Endometrial microvascular endothelial cells (primary cell): ENCODE results near the gene GTF2A1. TPM values are rescaled to one million over a fixed set of nuclear protein-coding genes. Genes with fewer than 3 reads are reported as not detected.
"Not testable (repeated sequence)": the region's sequence is repeated elsewhere in the genome, so short reads cannot be mapped to it uniquely, and the experiment has no call there.

Experiments
- in situ Hi-C: cut with HindIII; loops from 2 replicates; pipeline ENCODE4 v1.10.0; 2017; ENCODE audit warnings: low sequenced_read_pairs, low pct_unique_long_range_greater_than_20kb; ENCODE audit errors: inconsistent ontology term
- total RNA-seq: library from RNA; depleted of rRNA; stranded (reverse); fragments of >200 nt; gene quantifications from one replicate; pipeline ENCODE4 v1.2.3, GENCODE V29; 2015; ENCODE audit errors: inconsistent ontology term

Gene GTF2A1
- total RNA-seq, 1 donor from 2014 or later, result 25.3 TPM

DNA sequence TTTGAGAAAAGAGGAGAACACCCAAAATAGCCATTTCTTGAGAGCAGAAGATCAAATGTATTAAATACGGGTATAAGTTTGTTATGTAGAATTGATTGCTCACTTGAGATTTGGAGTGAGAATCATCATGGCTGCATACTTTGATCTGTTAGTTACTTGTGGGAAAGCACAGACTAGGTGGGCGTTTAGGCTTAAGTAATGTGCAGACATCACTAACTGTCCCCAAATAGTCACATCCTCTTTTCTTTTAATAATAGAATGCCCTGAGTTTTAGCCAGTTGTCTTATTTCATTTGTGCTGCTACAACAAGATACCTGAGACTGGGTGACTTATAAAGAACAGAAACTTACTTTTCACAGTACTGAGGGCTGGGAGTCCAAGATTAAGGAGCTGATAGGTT is 14.3 kb upstream of the GTF2A1 start:
- in situ Hi-C loops, result no loop called here

DNA sequence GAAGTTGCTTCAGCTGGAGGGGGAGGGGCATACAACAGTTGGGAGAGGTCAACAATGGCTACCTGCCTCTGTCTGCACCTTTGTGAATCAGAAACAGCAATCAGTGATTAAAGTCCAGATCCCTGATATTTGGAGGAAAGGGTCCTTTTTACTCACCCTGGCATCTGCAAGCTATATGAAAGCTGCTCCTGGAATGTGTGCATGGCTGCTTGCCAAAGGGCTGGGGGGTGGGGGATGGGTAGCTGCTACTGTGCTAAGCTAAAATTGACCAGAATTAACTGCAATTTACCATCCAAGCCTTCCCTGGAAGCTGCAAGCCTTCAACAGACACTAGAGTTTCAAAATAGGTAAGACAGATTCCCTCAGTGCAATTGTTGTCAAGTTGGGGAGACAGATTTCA is 13.5 kb upstream of the GTF2A1 start:
- in situ Hi-C loops, result no loop called here

DNA sequence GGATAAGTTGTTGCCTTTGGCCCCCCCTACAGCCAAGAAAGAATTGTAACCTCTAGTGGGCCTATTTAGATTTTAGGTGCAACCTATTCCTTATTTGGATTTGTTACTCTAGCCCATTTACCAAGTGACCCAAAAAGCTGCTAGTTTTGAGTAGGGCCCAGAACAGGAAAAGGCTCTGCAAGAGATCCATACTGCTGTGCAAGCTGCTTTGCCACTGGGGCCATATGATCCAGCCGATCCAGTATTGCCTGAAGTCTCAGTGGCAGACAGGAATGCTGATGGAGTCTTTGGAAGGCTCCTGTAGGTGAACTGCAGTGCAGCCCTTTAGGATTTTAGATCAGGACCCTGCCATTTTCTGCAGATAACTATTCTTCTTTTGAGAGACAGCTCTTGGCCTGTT is 12.9 kb upstream of the GTF2A1 start:
- in situ Hi-C loops, result no loop called here

DNA sequence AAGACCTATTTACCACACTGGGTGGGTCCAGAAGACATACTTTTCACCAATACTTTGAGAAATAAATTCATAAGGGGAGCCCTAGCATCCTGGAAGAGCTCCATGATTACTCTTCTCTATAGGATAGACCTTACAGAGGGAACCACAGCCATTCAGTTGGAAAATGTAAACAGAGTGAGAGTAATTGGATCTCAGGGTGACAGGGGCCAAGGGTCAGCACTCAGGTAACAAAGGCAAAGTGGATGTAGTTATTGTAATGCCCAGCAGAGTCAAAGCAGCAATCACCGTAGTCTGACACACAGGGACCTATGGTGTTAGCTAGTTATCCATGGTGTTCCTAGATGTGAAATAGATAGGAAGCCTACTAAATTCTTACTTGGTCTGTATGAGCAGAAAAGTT is 10.8 kb upstream of the GTF2A1 start:
- in situ Hi-C loops, result no loop called here

DNA sequence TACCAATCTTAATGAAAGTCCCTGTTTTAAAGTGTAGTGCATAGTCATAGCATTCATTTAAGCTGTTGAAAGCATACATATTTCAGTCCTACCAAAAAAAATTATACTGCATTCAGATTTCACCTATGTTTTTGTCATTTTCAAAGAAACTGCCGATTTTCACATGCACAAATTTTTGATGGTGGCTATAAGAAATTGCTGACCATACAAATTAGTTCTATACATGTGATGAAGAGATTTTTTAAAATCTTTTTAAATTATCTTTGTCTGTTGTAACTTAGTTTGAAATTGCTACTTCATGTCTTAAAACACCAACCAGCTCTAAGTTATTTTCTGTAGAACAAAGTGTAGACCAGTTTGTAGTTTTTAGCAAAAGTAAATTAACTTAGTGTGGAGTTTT is 3.5 kb upstream of the GTF2A1 start:
- in situ Hi-C loops, result no loop called here

DNA sequence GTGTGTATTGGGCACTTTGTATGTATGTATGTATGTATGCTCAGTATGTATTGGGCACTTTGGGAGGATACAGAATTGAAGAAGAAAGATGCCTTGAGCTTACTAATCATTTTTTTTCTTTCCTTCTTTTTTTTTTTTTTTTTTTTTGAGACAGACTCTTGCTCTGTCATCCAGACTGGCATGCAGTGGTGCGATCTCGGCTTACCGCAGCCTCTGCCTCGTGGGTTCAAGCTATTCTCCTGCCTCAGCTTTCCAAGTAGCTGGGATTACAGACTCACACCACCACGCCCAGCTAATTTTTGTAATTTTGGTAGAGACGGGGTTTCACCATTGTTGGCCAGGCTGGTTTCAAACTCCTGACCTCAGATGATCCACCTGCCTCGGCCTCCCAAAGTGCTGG is 3.0 kb upstream of the GTF2A1 start:
- in situ Hi-C loops, result not testable (repeated sequence)

DNA sequence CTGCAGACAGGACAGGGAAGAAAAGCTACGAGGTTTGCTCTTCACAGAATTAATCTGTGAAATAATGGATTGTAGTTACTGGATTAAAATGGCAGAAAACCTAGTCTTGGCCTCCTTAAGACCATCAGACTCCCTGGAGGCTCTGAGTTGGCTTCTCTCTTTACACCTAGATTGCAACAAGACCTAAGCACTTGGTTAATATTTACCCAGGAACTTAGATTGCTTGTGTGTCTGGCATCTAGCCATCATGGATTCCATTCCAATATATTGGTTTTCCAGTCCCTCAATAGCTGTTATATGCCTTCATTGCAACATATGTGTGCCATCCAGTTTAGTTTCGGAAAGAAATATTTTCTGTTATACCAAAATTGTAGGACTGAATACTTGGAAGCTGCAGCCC is 1.9 kb upstream of the GTF2A1 start:
- in situ Hi-C loops, result no loop called here

DNA sequence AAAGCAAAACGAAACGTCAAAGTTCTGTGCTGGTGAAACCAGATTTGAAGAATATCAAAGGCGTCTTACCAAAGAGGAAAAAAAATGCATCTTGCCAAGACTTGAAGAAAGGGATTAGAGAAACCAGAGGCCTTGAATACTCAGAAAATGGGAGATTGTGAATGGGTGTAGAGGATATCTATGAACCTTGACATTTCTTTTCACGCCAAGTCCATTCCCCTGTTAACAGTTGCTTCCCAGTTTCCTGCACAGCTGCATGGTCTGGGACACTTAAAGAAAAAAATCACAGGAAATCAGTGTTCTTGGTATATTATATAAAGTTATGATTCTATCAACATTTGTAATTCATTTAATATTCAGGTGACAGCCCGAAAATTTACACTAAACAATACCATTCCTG is 1.4 kb upstream of the GTF2A1 start:
- in situ Hi-C loops, result no loop called here

DNA sequence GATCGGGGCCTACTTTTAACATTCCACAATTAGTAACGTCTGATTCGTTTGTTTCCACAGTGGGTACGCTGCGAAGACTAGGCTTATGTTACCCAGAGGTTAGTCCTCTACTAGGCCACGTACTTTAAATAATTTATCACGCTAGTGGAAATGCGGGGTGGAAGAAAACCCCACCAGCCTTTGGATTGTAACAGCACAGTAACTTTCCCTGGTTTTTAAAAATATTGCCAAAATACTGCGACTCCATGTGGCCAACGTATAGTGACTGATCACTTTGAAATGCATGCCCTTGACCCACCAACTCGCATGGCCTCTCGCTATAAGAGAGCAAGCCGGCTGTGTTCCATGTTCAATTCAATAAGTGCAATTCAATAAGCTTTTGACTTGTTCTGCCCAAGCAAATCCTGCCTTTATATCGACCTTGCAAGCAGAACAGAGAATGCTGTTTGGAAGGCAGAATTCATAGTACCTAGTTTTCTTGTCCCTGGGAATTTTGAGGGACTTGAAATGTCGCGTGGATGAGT is 882 bp upstream of the GTF2A1 start:
- in situ Hi-C loops, result no loop called here

DNA sequence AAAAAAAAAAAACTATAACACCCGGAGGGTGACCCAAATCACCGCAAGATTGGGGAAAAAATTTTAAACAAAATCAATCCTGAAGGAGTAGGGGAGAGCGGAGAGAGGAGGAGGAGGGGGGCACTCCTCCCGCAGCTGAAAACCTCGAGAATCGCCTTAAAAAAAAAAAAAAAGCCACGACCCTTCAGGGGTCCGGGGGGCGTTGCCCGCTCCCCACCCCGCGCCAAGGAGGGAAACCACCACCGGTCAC is 254 bp downstream of the GTF2A1 start:
- in situ Hi-C loops, result no loop called here

DNA sequence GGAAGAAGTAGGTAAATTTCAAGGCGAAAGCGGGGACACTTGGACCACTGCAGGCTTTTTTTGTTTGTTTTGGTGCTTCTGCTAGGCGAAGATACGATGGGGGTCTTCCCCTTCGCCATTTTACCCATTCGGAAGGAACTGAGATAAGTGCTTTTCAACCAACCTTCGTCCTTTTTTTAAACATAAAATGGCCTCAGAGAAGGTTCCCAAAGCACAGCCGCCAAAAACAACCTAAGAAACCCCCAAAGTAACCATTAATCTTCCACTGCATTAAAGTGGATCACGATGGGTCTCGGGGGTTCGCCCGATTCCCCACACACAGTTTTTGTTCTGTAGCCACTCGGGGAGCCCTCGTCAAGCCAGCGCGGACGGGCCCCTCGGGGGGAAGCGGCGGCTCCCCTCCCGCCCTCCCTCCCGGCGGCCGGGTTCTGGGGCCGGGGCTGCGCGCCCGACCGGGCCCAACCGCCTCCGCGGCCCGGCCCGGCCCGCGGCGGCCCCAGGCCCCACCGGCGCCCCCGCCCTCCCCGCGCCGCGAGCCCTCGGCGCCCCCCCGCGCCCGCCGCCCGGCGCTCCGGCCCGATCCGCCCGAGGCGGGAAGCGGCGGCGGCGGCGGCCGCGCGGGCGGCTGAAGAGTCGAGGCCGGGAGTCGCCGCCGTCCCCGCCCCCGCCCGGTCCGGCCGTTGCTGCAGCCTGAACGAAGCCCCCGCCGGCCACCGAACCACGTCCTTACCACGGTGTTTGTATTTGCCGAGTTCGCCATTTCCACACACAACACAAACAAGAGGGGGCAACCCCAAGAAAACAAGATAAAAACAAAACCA is 790 bp downstream of the GTF2A1 start:
- in situ Hi-C loops, result no loop called here

DNA sequence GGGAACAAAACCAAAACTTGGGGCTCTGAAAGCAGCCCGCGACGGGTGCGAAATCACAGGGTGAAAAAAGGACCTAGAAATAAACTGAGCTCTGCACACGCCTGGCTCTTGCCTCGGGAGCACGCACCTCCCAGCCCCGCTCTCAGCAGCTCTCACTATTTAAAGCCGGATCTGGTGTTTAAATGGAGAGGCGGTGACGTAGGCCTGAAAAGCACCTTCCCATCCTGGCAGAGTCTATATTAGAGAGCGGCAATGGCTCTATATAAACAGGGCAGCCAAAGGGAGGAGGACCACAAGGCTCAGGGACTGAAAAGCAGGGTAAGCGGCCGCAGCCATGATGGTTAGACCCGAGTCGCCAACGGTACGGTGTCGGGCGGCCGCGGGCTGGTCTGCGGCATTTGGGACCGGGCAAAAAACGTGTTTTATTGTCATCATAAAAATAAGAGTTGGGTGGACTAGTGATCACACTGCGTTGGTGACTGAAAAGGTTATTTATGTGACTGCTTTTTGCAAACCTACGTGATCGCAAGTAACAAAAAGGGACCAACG is 1.5 kb downstream of the GTF2A1 start:
- in situ Hi-C loops, result no loop called here

DNA sequence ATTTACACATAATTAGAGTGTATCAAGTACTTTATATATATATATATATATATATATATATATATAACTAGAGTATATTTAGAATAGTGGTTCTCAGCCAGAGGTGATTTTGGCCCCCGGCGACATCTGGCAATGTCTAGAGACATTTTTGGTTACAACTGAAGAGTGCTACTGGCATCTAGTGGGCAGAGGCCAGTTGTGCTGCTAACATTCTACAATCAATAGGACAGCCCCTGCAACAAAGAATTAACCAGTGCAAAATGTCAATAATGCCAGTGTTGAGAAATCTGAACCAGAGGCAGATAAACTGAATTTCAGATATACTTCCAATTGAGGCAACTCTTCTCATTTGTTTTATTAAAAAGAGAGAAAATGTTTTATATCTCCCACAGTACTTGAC is 8.9 kb downstream of the GTF2A1 start:
- in situ Hi-C loops, result no loop called here

DNA sequence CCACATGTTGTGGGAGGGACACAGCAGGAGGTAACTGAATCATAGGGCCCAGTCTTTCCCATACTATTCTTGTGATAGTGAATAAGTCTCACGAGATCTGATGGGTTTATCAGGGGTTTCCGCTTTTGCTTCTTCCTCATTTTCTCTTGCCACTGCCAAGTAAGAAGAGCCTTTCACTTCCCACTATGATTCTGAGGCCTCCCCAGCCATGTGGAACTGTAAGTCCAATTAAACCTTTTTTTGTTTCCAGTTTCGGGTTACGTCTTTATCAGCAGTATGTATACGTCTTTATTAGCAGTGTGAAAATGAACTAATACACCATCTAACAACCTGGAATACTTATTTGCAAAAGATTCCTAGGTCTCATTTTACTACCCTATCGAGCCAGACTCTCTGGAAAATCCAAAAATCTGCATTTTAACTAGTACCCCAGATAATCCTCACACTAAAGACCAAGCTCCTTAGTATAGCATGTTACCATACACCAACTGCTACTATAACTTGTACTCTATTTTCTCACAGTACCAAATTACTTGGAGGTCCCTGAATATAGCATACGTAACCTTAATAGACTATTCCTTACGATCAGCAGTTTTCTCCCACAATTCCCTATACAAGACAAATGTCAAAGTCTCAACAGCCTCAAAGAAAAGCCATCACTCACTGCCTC is 11.5 kb downstream of the GTF2A1 start:
- in situ Hi-C loops, result no loop called here

DNA sequence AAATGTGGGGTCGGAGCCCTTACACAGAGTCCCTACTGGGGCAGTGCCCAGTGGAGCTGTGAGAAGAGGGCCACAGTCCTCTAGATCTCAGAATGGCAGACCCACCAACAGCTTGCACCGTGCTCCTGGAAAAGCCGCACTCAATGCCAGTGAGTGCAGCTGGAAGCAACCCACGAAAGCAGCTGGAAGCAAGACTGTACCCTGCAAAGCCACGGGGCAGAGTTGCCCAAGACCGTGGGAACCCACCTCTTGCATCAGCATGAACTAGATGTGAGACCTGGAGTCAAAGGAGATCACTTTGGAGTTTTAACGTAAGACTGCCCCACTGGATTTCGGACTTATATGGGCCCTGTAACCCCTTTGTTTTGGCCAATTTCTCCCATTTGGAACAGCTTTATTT is 12.3 kb downstream of the GTF2A1 start:
- in situ Hi-C loops, result no loop called here

DNA sequence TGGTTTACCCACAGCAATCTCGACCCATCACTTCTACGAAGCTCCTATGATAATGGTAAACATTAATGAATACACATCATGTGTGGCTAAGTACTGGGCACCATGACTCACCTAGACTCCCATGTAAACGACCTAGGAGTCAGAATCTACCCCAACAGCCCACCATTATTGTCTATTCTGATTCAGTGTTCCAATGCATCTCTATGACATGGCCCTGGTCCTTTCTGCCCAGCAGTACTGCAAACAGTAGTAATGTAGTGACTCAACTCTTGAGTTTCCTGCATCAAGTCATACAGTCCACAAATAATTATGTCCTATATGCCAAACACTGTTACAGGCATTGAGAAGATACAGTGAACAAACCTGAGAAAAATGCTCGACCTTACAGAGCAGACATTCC is 14.6 kb downstream of the GTF2A1 start:
- in situ Hi-C loops, result no loop called here

DNA sequence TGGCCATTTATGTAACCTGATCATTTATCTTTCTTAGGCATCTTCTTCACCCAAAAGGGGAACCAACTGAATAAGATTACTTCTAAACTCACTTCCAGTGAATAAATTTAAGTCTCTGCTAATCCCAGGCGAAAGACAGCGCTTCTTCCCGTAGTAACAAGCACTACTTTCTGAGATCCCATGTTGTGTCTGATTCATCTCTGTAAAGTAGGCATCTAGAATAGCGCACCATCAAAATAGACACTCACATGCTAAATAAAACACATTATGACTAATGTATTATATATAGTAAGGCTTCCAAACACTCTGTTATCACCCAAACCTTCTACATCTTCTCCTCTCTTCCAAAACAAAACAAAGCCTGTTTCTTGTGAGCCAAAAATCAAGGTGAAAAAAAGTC is 15.1 kb downstream of the GTF2A1 start:
- in situ Hi-C loops, result no loop called here

DNA sequence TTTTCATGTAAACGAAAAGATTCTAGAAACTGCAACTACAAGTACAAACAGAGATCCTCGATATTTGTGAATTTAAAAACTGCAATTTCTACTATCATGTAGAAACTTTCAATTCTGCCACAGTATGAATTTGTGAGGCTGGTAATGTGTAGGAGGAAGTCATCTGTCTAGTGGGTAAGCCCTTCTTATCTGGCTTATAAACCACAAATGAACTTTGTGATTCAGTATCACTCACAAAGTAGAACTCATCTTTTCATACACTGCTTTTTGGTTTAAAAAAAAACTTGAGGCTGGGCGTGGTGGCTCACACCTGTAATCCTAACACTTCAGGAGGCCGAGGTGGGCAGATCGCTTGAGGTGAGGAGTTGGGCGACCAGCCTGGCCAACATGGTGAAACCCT is 20.7 kb downstream of the GTF2A1 start:
- in situ Hi-C loops, result no loop called here

DNA sequence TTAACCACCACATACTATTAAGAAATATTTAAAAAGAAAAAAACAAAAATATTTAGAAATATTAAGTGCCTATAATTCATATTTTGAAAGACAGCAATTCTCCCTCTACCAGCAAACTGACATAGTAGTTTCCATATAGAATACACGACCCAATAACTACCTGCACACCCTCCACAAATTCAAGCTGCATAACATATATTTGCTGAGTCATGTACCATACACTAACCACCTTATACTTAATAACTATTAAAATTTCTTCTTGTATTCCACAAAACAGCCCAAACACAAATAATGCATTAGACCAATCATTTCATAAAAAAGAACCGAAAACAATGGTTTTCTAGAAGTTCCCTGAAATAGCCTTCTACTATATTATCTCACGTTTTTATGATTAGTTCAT is 21.7 kb downstream of the GTF2A1 start:
- in situ Hi-C loops, result no loop called here

DNA sequence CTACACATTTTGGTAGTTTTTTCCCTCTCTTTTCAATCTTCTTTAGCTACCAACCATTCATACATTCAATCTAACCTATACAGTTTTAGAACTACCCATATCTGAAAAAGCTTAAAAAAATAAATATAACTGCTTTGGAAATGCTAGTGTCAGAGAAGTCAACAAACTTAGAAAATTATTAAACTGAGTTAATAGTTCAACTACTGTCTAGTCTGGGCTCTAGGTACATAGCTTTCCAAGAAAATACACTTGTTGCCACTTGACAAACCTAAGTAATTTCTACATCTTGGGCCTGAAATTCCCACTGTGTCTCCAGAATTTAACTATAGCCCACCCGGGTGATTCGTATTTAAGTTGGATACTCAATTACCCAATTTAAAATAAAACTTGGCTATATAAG is 22.1 kb downstream of the GTF2A1 start:
- in situ Hi-C loops, result no loop called here
